ENCODE measurements around the gene MITF. TPM values are rescaled to one million over a fixed set of nuclear protein-coding genes. Genes with fewer than 3 reads are reported as not detected.

Gene MITF
- total and polyA plus RNA-seq, 2 experiments from 2014 or later, result 73.2 to 99.9 TPM

GRCh38 chr3:69776920-69777581 is 37.8 kb downstream of the MITF start:
- no peaks in the 10 kb centered on the region for H3K36me3 ChIP-seq
- H3K27me3 ChIP-seq, result no peaks in the 10 kb centered on the region
- no peak for DNase-seq (ENCODE audit: low read depth in 1 of 2, low spot score in 1 of 2)
- no peak overlapping the region for H3K4me3 ChIP-seq
- TF ChIP-seq CTCF (IDR thresholded peaks at IDR 0.05; ENCODE audit: low read depth, low read length), result no peak
- no peak overlapping the region for H3K27ac ChIP-seq
- peaks cover 35% of the 10 kb centered on the region for H3K4me1 ChIP-seq (ENCODE audit: low read depth)
- no peaks in the 10 kb centered on the region for H3K9me3 ChIP-seq (ENCODE audit: low read depth)

- TF ChIP-seq CTCF (IDR thresholded peaks at IDR 0.05; ENCODE audit: low read depth, low read length), result no peak
- no peak overlapping the region for H3K27ac ChIP-seq
- peaks cover 30% of the 10 kb centered on the region for H3K4me1 ChIP-seq (ENCODE audit: low read depth)
- no peaks in the 10 kb centered on the region for H3K27me3 ChIP-seq
- DNase-seq (ENCODE audit: low read depth in 1 of 2, low spot score in 1 of 2), result no peak
- H3K4me3 ChIP-seq, result no peak overlapping the region
- H3K36me3 ChIP-seq, result no peaks in the 10 kb centered on the region
- no peaks in the 10 kb centered on the region for H3K9me3 ChIP-seq (ENCODE audit: low read depth)
Measured at GRCh38 chr3:69777582-69777967, 38.3 kb downstream of the MITF start.

- no peak for TF ChIP-seq CTCF (IDR thresholded peaks at IDR 0.05; ENCODE audit: low read depth, low read length)
- Histone ChIP-seq H3K27ac (peak overlapping the region; percentile 79), H3K36me3 (no peaks in the 10 kb centered on the region), H3K27me3 (no peaks in the 10 kb centered on the region), H3K9me3 (ENCODE audit: low read depth) (no peaks in the 10 kb centered on the region), H3K4me1 (ENCODE audit: low read depth) (peaks cover 60% of the 10 kb centered on the region), H3K4me3 (no peak overlapping the region)
- DNase-seq (ENCODE audit: low read depth in 1 of 2, low spot score in 1 of 2), result peak in 1 of 2 donors; percentile 37
Measured at GRCh38 chr3:69781593-69781992, 42.3 kb downstream of the MITF start.

- Histone ChIP-seq H3K4me3 (no peak overlapping the region), H3K27me3 (no peaks in the 10 kb centered on the region), H3K9me3 (ENCODE audit: low read depth) (no peaks in the 10 kb centered on the region), H3K36me3 (no peaks in the 10 kb centered on the region), H3K4me1 (ENCODE audit: low read depth) (peaks cover 67% of the 10 kb centered on the region), H3K27ac (peak overlapping the region; percentile 78)
- DNase-seq (ENCODE audit: low read depth in 1 of 2, low spot score in 1 of 2), result peak; percentile 48 to 70
- no peak for TF ChIP-seq CTCF (IDR thresholded peaks at IDR 0.05; ENCODE audit: low read depth, low read length)
Measured at GRCh38 chr3:69784954-69785514, 45.8 kb downstream of the MITF start.

- Histone ChIP-seq H3K27ac (peak overlapping the region; percentile 78), H3K4me3 (no peak overlapping the region), H3K27me3 (no peaks in the 10 kb centered on the region), H3K4me1 (ENCODE audit: low read depth) (peaks cover 68% of the 10 kb centered on the region), H3K9me3 (ENCODE audit: low read depth) (no peaks in the 10 kb centered on the region), H3K36me3 (no peaks in the 10 kb centered on the region)
- no peak for TF ChIP-seq CTCF (IDR thresholded peaks at IDR 0.05; ENCODE audit: low read depth, low read length)
- no peak for DNase-seq (ENCODE audit: low read depth in 1 of 2, low spot score in 1 of 2)
Measured at GRCh38 chr3:69785769-69786320, 46.6 kb downstream of the MITF start.

Measured in cardiac muscle cell (in vitro differentiated cells and primary cell).